Type B pancreatic cell (in vitro differentiated cells): ENCODE measurements around the gene TRIM38. TPM values are rescaled to one million over a fixed set of nuclear protein-coding genes. Genes with fewer than 3 reads are reported as not detected.

Experiments used
- DNase-seq: peaks from one replicate; pipeline ENCODE4 v3.0.0; 2021; ENCODE audit warnings: mixed read lengths; ENCODE audit not compliant: unreplicated experiment; ENCODE audit errors: extremely low spot score
- H3K27ac Mint-ChIP-seq: 2 replicates; pipeline ENCODE4 v1.8.0; 2021; ENCODE audit warnings: mild to moderate bottlenecking, mixed read lengths
- H3K27me3 Mint-ChIP-seq: 2 replicates; pipeline ENCODE4 v1.8.0; 2021; ENCODE audit warnings: mixed read lengths
- H3K36me3 Mint-ChIP-seq: 2 replicates; pipeline ENCODE4 v1.8.0; 2021; ENCODE audit warnings: mixed read lengths
- H3K4me1 Mint-ChIP-seq: one replicate; pipeline ENCODE4 v1.8.0; 2021; ENCODE audit warnings: mixed read lengths; ENCODE audit not compliant: unreplicated experiment
- H3K4me3 Mint-ChIP-seq: 2 replicates; pipeline ENCODE4 v1.8.0; 2021; ENCODE audit warnings: mild to moderate bottlenecking, mixed read lengths
- H3K9me3 Mint-ChIP-seq: 2 replicates; pipeline ENCODE4 v1.8.0; 2021; ENCODE audit warnings: mixed read lengths
- CTCF ChIP-seq: fragments of 200-600 bp; sonication (generic); conservative IDR thresholded peaks from 2 replicates; pipeline ENCODE4 v1.5.0; 2021; ENCODE audit warnings: antibody characterized with exemption, mild to moderate bottlenecking
- total RNA-seq: library from RNA; stranded (reverse); gene quantifications from 2 replicates; pipeline ENCODE4 v1.2.1, GENCODE V29; 2021; ENCODE audit warnings: low replicate concordance

Gene TRIM38
- total RNA-seq, 1 donor from 2014 or later = 6.9 TPM

- no peak for TF ChIP-seq CTCF
- H3K27ac Mint-ChIP-seq = peak overlapping the region; percentile 98
- H3K4me3 Mint-ChIP-seq = peak overlapping the region; percentile 62
- H3K27me3 Mint-ChIP-seq = peaks cover 4% of the 10 kb centered on the region
- H3K9me3 Mint-ChIP-seq = no peaks in the 10 kb centered on the region
- H3K36me3 Mint-ChIP-seq = no peaks in the 10 kb centered on the region
- H3K4me1 Mint-ChIP-seq = peaks cover 37% of the 10 kb centered on the region
- DNase-seq = no peak
These were observed 65.7 kb downstream of the TRIM38 start for GRCh38 chr6:26028212-26028745.

DNA sequence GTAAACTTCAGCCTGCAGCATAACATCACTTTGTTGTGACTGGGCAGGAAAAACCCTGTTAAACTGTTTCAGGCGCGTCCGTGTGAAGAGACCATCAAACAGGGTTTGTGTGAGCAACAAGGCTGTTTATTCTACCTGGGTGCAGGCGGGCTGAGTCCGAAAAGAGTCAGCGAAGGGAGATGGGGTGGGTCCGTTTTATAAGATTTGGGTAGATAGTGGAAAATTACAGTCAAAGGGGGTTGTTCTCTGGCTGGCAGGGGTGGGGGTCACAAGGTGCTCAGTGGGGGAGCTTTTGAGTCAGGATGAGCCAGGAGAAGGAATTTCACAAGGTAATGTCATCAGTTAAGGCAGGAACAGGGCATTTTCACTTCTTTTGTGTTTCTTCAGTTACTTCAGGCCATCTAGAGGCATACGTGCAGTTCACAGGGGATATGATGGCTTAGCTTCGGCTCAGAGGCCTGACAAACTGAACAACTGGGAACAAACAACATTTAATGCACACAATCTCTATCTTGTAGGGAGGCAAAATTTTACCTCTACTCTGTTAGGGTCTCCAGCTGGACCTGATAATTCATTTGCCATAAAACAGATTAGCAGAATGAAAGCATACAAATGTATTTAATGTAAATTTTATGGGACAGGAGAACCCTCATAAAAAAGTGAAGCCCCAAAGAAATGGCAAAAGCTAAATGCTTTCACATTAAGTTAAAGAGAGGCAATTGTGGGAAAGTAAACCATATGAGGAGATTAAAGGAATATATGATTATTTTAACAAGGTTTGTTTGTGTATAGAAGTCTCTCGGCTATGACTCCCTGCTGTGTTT is 66.4 kb downstream of the TRIM38 start:
- H3K9me3 Mint-ChIP-seq = no peaks in the 10 kb centered on the region
- no peak for DNase-seq
- peaks cover 4% of the 10 kb centered on the region for H3K27me3 Mint-ChIP-seq
- no peaks in the 10 kb centered on the region for H3K36me3 Mint-ChIP-seq
- peak overlapping the region; percentile 62 for H3K4me3 Mint-ChIP-seq
- H3K27ac Mint-ChIP-seq = peak overlapping the region; percentile 80
- TF ChIP-seq CTCF = no peak
- H3K4me1 Mint-ChIP-seq = peaks cover 42% of the 10 kb centered on the region

DNA sequence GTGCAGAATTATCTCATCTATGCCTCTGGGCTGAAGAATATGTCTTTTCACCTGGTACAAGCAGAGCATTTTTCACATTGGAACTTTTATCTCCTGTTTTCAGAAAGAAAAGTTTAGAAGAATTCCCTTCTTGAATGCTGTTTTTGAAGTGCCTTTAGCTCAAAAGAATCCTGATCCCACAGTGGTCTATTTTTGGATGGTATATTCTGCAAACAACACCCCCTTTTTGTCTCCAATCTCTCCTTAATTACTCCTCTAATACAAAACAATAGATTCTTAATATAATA is 66.9 kb downstream of the TRIM38 start:
- no peaks in the 10 kb centered on the region for H3K9me3 Mint-ChIP-seq
- peaks cover 41% of the 10 kb centered on the region for H3K4me1 Mint-ChIP-seq
- peak overlapping the region; percentile 62 for H3K4me3 Mint-ChIP-seq
- H3K27ac Mint-ChIP-seq = peak overlapping the region; percentile 80
- TF ChIP-seq CTCF = no peak
- H3K27me3 Mint-ChIP-seq = peaks cover 4% of the 10 kb centered on the region
- no peaks in the 10 kb centered on the region for H3K36me3 Mint-ChIP-seq
- DNase-seq = no peak

GRCh38 chr6:26029857-26030653 is 67.5 kb downstream of the TRIM38 start:
- H3K27me3 Mint-ChIP-seq = peaks cover 4% of the 10 kb centered on the region
- DNase-seq = no peak
- peaks cover 44% of the 10 kb centered on the region for H3K4me1 Mint-ChIP-seq
- H3K4me3 Mint-ChIP-seq = peak overlapping the region; percentile 48
- no peaks in the 10 kb centered on the region for H3K9me3 Mint-ChIP-seq
- H3K27ac Mint-ChIP-seq = peak overlapping the region; percentile 29
- H3K36me3 Mint-ChIP-seq = no peaks in the 10 kb centered on the region
- TF ChIP-seq CTCF = no peak

- no peak for DNase-seq
- Mint-ChIP-seq H3K9me3 (no peaks in the 10 kb centered on the region), H3K4me1 (peaks cover 43% of the 10 kb centered on the region), H3K27me3 (peaks cover 4% of the 10 kb centered on the region), H3K4me3 (peak overlapping the region; percentile 71), H3K36me3 (no peaks in the 10 kb centered on the region), H3K27ac (peak overlapping the region; percentile 29)
- TF ChIP-seq CTCF = no peak
These were observed 68.1 kb downstream of the TRIM38 start for GRCh38 chr6:26030716-26031115.
